Measurements from ENCODE around the gene SPI1. TPM values are rescaled to one million over a fixed set of nuclear protein-coding genes. Genes with fewer than 3 reads are reported as not detected.

Gene SPI1
- total RNA-seq, 2 experiments from 2014 or later = 71.2 to 79.6 TPM

GRCh38 chr11:47398551-47398950 is 20.2 kb upstream of the SPI1 start:
- ChIA-PET POLR2A (interaction anchor here (0.6 to 3.0 kb wide), 5 partner anchors 8 to 709 kb away, joined by 3 to 15 read pairs (median 9); partner anchors contain the start of genes SLC39A13 and SPI1), CTCF (ENCODE audit: unreplicated experiment) (interaction anchor here (1.0 to 1.4 kb wide), 2 partner anchors 9 to 20 kb away, joined by 3 to 4 read pairs; partner anchors contain the start of gene SPI1)
- H3K4me3 ChIP-seq (ENCODE audit: low read depth, low read length, poor library complexity, severe bottlenecking) = peak overlapping the region; percentile 78
- no peaks in the 10 kb centered on the region for H3K9me2 ChIP-seq (ENCODE audit: insufficient read depth, low read length)
- no TSS peak for BruUV-seq (replicated peaks)
- peak overlapping the region; percentile 29; the same call in 1 of the 2 replicates for H2AFZ ChIP-seq (ENCODE audit: low read length)
- no peaks in the 10 kb centered on the region for H3K9me3 ChIP-seq (ENCODE audit: low read length)
- H3K79me2 ChIP-seq (ENCODE audit: insufficient read depth, low read depth, low read length) = no peaks in the 10 kb centered on the region
- peak overlapping the region; percentile 96 for H3K27ac ChIP-seq (ENCODE audit: low read depth, low read length, poor library complexity, severe bottlenecking)
- no peaks in the 10 kb centered on the region for H3K36me3 ChIP-seq (ENCODE audit: insufficient read depth, low read length)
- no peaks in the 10 kb centered on the region for H4K20me1 ChIP-seq (ENCODE audit: insufficient read depth, low read length)
- TF ChIP-seq CTCF (conservative IDR thresholded peaks at IDR 0.05; ENCODE audit: low read length) (no peak), EZH2phosphoT487 (IDR thresholded peaks at IDR 0.05; ENCODE audit: borderline replicate concordance, low read depth, low read length) (no peak)
- no peak for DNase-seq (ENCODE audit: low spot score)
- intact Hi-C loops (cut with micrococcal nuclease; ENCODE audit: unreplicated experiment) = loop anchor here (10.0 kb wide), 1 partner anchor 626 kb away; no protein-coding TSS in a partner anchor
- peaks cover 89% of the 10 kb centered on the region for H3K4me1 ChIP-seq (ENCODE audit: insufficient read depth, low read length, poor library complexity, severe bottlenecking)
- H3K4me2 ChIP-seq (ENCODE audit: low read length) = peak overlapping the region; percentile 88

GRCh38 chr11:47398011-47398410 is 19.7 kb upstream of the SPI1 start:
- Histone ChIP-seq H3K27ac (ENCODE audit: low read depth, low read length, poor library complexity, severe bottlenecking) (peak overlapping the region; percentile 96), H2AFZ (ENCODE audit: low read length) (peak overlapping the region; percentile 29; the same call in 1 of the 2 replicates), H3K4me3 (ENCODE audit: low read depth, low read length, poor library complexity, severe bottlenecking) (no peak overlapping the region), H4K20me1 (ENCODE audit: insufficient read depth, low read length) (no peaks in the 10 kb centered on the region), H3K9me3 (ENCODE audit: low read length) (no peaks in the 10 kb centered on the region), H3K4me2 (ENCODE audit: low read length) (peak overlapping the region; percentile 88), H3K36me3 (ENCODE audit: insufficient read depth, low read length) (no peaks in the 10 kb centered on the region), H3K79me2 (ENCODE audit: insufficient read depth, low read depth, low read length) (no peaks in the 10 kb centered on the region), H3K4me1 (ENCODE audit: insufficient read depth, low read length, poor library complexity, severe bottlenecking) (peaks cover 89% of the 10 kb centered on the region), H3K9me2 (ENCODE audit: insufficient read depth, low read length) (no peaks in the 10 kb centered on the region)
- BruUV-seq (replicated peaks) = no TSS peak
- TF ChIP-seq CTCF (conservative IDR thresholded peaks at IDR 0.05; ENCODE audit: low read length) = no peak
- no peak for TF ChIP-seq EZH2phosphoT487 (IDR thresholded peaks at IDR 0.05; ENCODE audit: borderline replicate concordance, low read depth, low read length)
- ChIA-PET CTCF (ENCODE audit: unreplicated experiment) (interaction anchor here (1.4 kb wide), 1 partner anchor 10 kb away, joined by 4 read pairs; no protein-coding TSS in a partner anchor), POLR2A (interaction anchor here (1.5 to 2.7 kb wide), 2 partner anchors 19 kb away, joined by 5 to 15 read pairs; partner anchors contain the start of gene SPI1)
- DNase-seq (ENCODE audit: low spot score) = no peak
- intact Hi-C loops (cut with micrococcal nuclease; ENCODE audit: unreplicated experiment) = loop anchor here (10.0 kb wide), 1 partner anchor 627 kb away; no protein-coding TSS in a partner anchor

GRCh38 chr11:47396049-47396320 is 17.6 kb upstream of the SPI1 start:
- ChIA-PET CTCF (ENCODE audit: unreplicated experiment) (no interaction called here), POLR2A (no interaction called here)
- H3K27ac ChIP-seq (ENCODE audit: low read depth, low read length, poor library complexity, severe bottlenecking) = peak overlapping the region; percentile 82
- BruUV-seq (replicated peaks) = no TSS peak
- H3K9me2 ChIP-seq (ENCODE audit: insufficient read depth, low read length) = no peaks in the 10 kb centered on the region
- H3K4me2 ChIP-seq (ENCODE audit: low read length) = peak overlapping the region; percentile 76
- no peaks in the 10 kb centered on the region for H3K36me3 ChIP-seq (ENCODE audit: insufficient read depth, low read length)
- peak overlapping the region; percentile 35; the same call in 1 of the 2 replicates for H2AFZ ChIP-seq (ENCODE audit: low read length)
- no peaks in the 10 kb centered on the region for H3K9me3 ChIP-seq (ENCODE audit: low read length)
- H3K4me1 ChIP-seq (ENCODE audit: insufficient read depth, low read length, poor library complexity, severe bottlenecking) = peaks cover 76% of the 10 kb centered on the region
- no peak for DNase-seq (ENCODE audit: low spot score)
- no peak overlapping the region for H3K4me3 ChIP-seq (ENCODE audit: low read depth, low read length, poor library complexity, severe bottlenecking)
- TF ChIP-seq EZH2phosphoT487 (IDR thresholded peaks at IDR 0.05; ENCODE audit: borderline replicate concordance, low read depth, low read length) (no peak), CTCF (conservative IDR thresholded peaks at IDR 0.05; ENCODE audit: low read length) (no peak)
- H3K79me2 ChIP-seq (ENCODE audit: insufficient read depth, low read depth, low read length) = no peaks in the 10 kb centered on the region
- intact Hi-C loops (cut with micrococcal nuclease; ENCODE audit: unreplicated experiment) = loop anchor here (10.0 kb wide), 1 partner anchor 629 kb away; no protein-coding TSS in a partner anchor
- no peaks in the 10 kb centered on the region for H4K20me1 ChIP-seq (ENCODE audit: insufficient read depth, low read length)
